Rectal smooth muscle tissue (tissue), 1 donor: Measurements from ENCODE around the gene RABGAP1L.
"Not testable (repeated sequence)": the region's sequence is repeated elsewhere in the genome, so short reads cannot be mapped to it uniquely, and the experiment has no call there.

Source experiments
- H3K27ac ChIP-seq: one replicate; pipeline ENCODE4 v1.7.0; 2013; ENCODE audit warnings: low read depth, low read length, inconsistent platforms
- H3K27me3 ChIP-seq: one replicate; pipeline ENCODE4 v1.7.0; 2013; ENCODE audit warnings: low read length; ENCODE audit not compliant: control insufficient read depth, insufficient read depth
- H3K36me3 ChIP-seq: one replicate; pipeline ENCODE4 v1.7.0; 2013; ENCODE audit warnings: low read length; ENCODE audit not compliant: control insufficient read depth, insufficient read depth
- H3K4me1 ChIP-seq: one replicate; pipeline ENCODE4 v1.7.0; 2013; ENCODE audit warnings: low read length; ENCODE audit not compliant: control insufficient read depth, insufficient read depth
- H3K4me3 ChIP-seq: one replicate; pipeline ENCODE4 v1.7.0; 2013; ENCODE audit warnings: low read length
- H3K9ac ChIP-seq: one replicate; pipeline ENCODE4 v1.7.0; 2013; ENCODE audit warnings: low read length

RABGAP1L gene

GRCh38 chr1:174623324-174624035 lies 464.2 kb downstream of the RABGAP1L start:
- Histone ChIP-seq H3K4me1 (no peaks in the 10 kb centered on the region), H3K27me3 (no peaks in the 10 kb centered on the region), H3K4me3 (no peak overlapping the region), H3K36me3 (no peaks in the 10 kb centered on the region), H3K9ac (no peak overlapping the region), H3K27ac (no peak overlapping the region)

DNA sequence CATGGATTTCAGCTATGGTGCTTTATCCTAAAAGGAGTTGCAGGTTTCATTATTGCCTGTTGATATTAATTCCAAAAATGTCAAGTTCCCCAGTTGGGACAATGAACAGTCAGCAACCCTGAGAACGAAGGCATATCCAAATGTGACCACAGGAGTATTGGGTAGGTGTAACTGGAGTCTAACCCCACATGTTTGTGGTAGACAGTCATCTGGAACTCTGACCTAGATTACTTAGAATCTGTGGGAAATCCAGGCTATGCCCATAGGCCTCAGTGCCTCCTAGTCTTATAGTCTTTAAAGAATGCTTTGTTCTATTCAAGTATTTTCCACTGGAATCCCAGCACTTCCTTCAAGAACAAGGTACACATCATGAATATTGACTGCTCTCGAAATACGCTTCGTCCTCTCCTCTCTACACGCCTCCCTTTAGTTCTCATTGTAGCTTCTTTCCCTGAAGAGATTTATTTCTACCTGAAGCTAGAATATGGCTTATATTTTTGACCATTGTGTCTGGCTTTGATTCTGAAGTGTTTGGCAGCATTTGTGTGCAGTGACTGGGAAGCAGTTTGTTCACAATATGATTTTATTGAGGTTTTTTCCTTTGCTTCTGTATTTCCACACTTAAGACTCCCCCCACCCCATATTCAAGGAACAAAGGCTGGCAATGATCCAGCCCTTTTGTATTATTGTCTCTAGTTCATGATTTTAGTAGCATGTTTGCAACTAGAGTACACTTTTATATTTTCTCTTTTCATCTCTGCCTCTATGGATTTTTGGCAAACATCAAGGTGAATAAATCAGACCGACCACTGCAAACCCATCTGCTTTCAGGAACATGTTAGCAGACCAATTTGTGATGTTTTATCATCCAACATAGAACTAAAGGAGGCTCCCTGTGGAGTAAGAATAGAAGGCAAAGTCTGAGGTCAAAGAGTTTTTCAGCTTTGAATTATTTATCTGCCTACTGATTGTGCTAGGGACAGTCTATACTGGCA lies 467.0 kb downstream of the RABGAP1L start:
- Histone ChIP-seq H3K27me3 (no peaks in the 10 kb centered on the region), H3K4me1 (no peaks in the 10 kb centered on the region), H3K36me3 (no peaks in the 10 kb centered on the region), H3K9ac (no peak overlapping the region), H3K4me3 (no peak overlapping the region), H3K27ac (no peak overlapping the region)

DNA sequence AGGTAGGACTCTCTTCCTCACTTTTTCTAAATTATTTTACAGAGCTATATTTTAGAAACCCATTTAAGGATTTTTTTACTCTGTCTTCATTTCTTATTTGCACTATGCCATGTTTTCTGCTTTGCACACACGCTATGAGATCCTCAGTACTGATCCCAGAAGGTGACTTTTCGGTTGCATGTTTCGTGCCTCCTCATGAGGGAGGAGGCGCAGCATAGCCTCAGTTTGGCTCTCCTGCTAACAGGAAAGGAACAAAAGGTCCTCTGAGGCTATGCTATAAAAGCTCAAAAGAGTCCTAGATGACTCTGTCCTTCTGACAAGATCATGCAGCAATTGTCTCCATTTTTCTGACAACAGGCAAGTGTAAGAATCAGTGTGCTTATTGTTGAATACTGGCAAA lies 478.2 kb downstream of the RABGAP1L start:
- Histone ChIP-seq H3K27ac (no peak overlapping the region), H3K36me3 (no peaks in the 10 kb centered on the region), H3K27me3 (no peaks in the 10 kb centered on the region), H3K4me3 (no peak overlapping the region), H3K4me1 (no peaks in the 10 kb centered on the region), H3K9ac (no peak overlapping the region)

DNA sequence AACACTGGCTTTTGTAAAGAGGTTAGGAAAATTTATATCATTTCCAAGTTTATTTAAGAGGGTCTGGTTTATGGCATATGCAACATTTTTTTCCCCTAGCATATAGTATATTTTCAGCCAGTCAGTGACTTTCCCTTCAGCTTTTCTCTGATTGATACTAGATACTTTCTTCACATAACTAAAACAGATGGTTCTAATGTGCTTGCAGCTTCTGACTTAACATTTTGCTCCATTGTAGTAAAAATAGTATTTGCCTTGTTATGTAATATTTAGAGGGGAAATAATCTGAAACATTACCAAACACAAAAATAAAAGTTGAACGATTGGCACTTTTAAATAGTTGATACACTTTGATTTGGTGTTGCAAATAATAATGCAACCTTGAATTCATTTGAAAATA lies 480.1 kb downstream of the RABGAP1L start:
- Histone ChIP-seq H3K4me3 (no peak overlapping the region), H3K4me1 (no peaks in the 10 kb centered on the region), H3K27me3 (no peaks in the 10 kb centered on the region), H3K9ac (no peak overlapping the region), H3K27ac (no peak overlapping the region), H3K36me3 (no peaks in the 10 kb centered on the region)

- H3K27me3 ChIP-seq = no peaks in the 10 kb centered on the region
- H3K4me1 ChIP-seq = no peaks in the 10 kb centered on the region
- no peaks in the 10 kb centered on the region for H3K36me3 ChIP-seq
- H3K27ac ChIP-seq = no peak overlapping the region
- no peak overlapping the region for H3K4me3 ChIP-seq
- no peak overlapping the region for H3K9ac ChIP-seq
Measured at GRCh38 chr1:174640783-174641182, 481.5 kb downstream of the RABGAP1L start.

DNA sequence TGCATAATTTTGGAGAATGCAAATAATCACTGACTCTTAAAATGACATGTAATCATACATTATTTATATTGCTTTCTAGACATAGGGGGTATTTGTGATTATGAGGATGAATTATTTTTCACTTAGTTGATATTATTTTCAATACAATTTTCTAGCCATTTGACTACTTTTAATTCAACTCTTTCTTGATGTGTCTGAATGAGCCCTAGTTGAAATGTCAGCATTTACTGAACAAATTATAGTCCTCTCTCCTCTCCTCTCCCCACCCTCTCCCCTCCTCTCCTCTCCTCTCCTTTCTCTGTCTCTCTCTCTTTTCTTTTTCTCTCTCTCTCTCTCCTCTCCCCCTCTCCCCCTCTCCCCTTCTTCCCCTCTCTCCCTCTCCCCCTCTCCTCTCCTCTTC lies 483.1 kb downstream of the RABGAP1L start:
- Histone ChIP-seq H3K27me3 (no peaks in the 10 kb centered on the region), H3K4me1 (no peaks in the 10 kb centered on the region), H3K27ac (no peak overlapping the region), H3K36me3 (no peaks in the 10 kb centered on the region), H3K9ac (no peak overlapping the region), H3K4me3 (no peak overlapping the region)

GRCh38 chr1:174643206-174643605 lies 483.9 kb downstream of the RABGAP1L start:
- Histone ChIP-seq H3K27ac (no peak overlapping the region), H3K4me3 (no peak overlapping the region), H3K4me1 (no peaks in the 10 kb centered on the region), H3K36me3 (no peaks in the 10 kb centered on the region), H3K27me3 (no peaks in the 10 kb centered on the region), H3K9ac (no peak overlapping the region)

DNA sequence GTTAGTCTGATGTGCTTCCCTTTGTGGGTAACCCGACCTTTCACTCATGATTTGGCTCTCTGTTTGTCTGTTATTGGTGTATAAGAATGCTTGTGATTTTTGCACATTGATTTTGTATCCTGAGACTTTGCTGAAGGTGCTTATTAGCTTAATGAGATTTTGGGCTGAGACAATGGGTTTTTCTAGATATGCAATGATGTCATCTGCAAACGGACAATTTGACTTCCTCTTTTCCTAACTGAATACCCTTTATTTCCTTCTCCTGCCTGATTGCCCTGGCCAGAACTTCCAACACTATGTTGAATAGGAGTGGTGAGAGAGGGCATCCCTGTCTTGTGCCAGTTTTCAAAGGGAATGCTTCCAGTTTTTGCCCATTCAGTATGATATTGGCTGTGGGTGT lies 490.3 kb downstream of the RABGAP1L start:
- H3K27me3 ChIP-seq, H3K4me3 ChIP-seq, H3K4me1 ChIP-seq, H3K27ac ChIP-seq, H3K9ac ChIP-seq, H3K36me3 ChIP-seq: not testable (repeated sequence)

DNA sequence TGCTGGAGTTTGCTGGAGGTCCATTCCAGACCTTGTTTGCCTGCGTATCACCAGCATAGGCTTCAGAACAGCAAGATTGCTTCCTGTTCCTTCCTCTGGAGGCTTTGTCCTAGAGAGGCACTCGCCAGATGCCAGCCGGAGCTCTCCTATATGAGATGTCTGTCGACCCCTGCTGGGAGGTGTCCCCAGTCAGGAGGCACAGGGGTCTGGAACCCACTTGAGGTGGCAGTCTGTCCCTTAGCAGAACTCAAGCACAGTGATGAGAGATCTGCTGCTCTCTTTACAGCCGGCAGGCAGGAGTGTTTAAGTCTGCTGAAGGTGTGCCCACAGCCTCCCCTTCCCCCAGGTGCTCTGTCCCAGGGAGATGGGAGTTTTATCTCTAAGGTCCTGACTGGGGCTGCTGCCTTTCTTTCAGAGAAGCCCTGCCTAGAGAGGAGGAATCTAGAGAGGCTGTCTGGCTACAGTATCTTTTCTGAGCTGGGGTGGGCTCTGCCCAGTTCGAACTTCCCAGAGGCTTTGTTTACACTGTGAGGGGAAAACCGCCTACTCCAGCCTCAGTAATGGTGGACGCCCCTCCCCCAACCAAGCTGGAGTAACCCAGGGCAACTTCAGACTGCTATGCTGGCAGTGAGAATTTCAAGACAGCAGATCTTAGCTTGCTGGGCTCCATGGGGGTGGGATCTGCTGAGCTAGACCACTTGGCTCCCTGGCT lies 493.4 kb downstream of the RABGAP1L start:
- Histone ChIP-seq H3K27ac (no peak overlapping the region), H3K4me3 (no peak overlapping the region), H3K4me1 (no peaks in the 10 kb centered on the region), H3K36me3 (no peaks in the 10 kb centered on the region), H3K9ac (no peak overlapping the region), H3K27me3 (no peaks in the 10 kb centered on the region)

- Histone ChIP-seq H3K4me1 (no peaks in the 10 kb centered on the region), H3K27me3 (no peaks in the 10 kb centered on the region), H3K4me3 (no peak overlapping the region), H3K27ac (no peak overlapping the region), H3K9ac (no peak overlapping the region), H3K36me3 (no peaks in the 10 kb centered on the region)
Measured at GRCh38 chr1:174654560-174654959, 495.2 kb downstream of the RABGAP1L start.

- H3K36me3 ChIP-seq = no peaks in the 10 kb centered on the region
- H3K4me3 ChIP-seq = no peak overlapping the region
- H3K9ac ChIP-seq = no peak overlapping the region
- H3K27me3 ChIP-seq = no peaks in the 10 kb centered on the region
- no peak overlapping the region for H3K27ac ChIP-seq
- no peaks in the 10 kb centered on the region for H3K4me1 ChIP-seq
Measured at GRCh38 chr1:174656409-174657059, 497.2 kb downstream of the RABGAP1L start.

- no peak overlapping the region for H3K4me3 ChIP-seq
- no peaks in the 10 kb centered on the region for H3K4me1 ChIP-seq
- H3K27ac ChIP-seq = no peak overlapping the region
- no peak overlapping the region for H3K9ac ChIP-seq
- H3K27me3 ChIP-seq = no peaks in the 10 kb centered on the region
- no peaks in the 10 kb centered on the region for H3K36me3 ChIP-seq
Measured at GRCh38 chr1:174657411-174657810, 498.1 kb downstream of the RABGAP1L start.
